RWPE1 (cell line): ENCODE measurements around the gene PATZ1.

Experiments
- CTCF ChIA-PET: fragments of 350-600 bp; sonication (Branson Sonifier 250); formaldehyde crosslinking; extraction: SDS; loops from one replicate; lab custom pipeline; 2021; lab: Yijun Ruan, JAX
- POLR2A ChIA-PET: fragments of 400-600 bp; formaldehyde crosslinking; extraction: SDS; loops from one replicate; lab custom pipeline; 2020; ENCODE audit warnings: antibody characterized with exemption; ENCODE audit not compliant: low non-redundant PET; lab: Yijun Ruan, JAX
- DNase-seq: peaks from one replicate; pipeline ENCODE4 v3.0.0; 2012; ENCODE audit warnings: low spot score
- H3K27ac ChIP-seq: fragments of 450-650 bp; 2 replicates; pipeline ENCODE4 v1.5.1; 2017
- CTCF ChIP-seq: fragments of 450-650 bp; conservative IDR thresholded peaks from 2 replicates; pipeline ENCODE4 v1.5.1; 2017; ENCODE audit warnings: low read depth, mild to moderate bottlenecking

PATZ1 gene

GRCh38 chr22:31367426-31367825 lies 21.3 kb upstream of the PATZ1 start:
- no peak for DNase-seq
- ChIA-PET CTCF (no interaction called here), POLR2A (no interaction called here)
- no peak overlapping the region for H3K27ac ChIP-seq
- TF ChIP-seq CTCF: no peak

DNA sequence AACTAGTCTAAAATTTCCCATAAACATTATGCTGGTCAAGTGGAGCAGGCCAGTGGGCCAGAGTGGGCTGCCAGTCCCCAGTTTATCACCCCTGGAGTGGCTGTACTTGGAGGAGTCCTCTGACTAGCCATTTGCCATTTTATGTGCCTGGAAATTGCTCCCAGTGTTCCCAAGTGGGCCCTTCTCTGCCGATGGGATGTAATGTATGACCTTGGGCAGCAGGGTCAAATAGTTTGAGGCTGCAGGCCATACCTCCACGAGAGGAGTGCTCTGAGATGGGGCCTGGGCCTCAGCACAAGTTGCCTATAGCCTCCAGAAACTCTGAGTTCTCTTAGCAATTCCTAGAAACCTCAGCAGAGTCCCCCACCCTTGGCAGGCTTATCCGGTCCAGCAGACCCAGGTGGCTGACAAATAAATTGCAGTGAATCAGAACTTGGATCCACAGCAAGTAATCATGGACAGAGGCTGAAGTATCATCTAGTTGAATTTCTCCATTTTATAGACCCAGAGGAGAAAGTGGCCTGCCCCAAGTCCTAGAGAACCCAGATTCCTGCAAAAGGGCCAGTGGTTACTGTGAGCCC lies 17.8 kb upstream of the PATZ1 start:
- ChIA-PET CTCF (no interaction called here), POLR2A (no interaction called here)
- DNase-seq: no peak
- no peak overlapping the region for H3K27ac ChIP-seq
- no peak for TF ChIP-seq CTCF

GRCh38 chr22:31361743-31362142 lies 15.6 kb upstream of the PATZ1 start:
- H3K27ac ChIP-seq: no peak overlapping the region
- ChIA-PET CTCF (no interaction called here), POLR2A (no interaction called here)
- DNase-seq: no peak
- TF ChIP-seq CTCF: no peak

DNA sequence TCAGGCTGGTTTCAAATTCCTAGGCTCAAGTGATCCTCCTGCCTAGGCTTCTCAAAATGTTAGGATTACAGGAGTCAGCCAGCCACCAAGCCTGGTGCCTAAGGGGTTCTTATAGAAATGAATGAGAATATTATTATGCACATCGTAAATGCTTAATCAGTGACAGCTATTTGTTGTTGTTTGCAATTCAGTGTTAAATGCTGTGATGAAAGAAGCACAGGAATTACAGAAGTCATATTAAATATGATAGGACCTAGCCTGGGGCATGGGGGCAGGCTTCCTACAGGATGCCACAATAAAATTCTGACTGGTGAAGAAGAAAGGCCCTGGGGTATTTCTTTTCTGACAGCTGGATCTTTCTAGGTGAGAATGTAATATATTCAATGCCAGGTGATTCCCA lies 13.9 kb upstream of the PATZ1 start:
- no peak overlapping the region for H3K27ac ChIP-seq
- CTCF ChIA-PET: interaction anchor here (0.6 kb wide), 1 partner anchor 46 kb away, joined by 7 read pairs; no protein-coding TSS in a partner anchor
- no peak for TF ChIP-seq CTCF
- POLR2A ChIA-PET: no interaction called here
- DNase-seq: no peak

- ChIA-PET POLR2A (no interaction called here), CTCF (interaction anchor here (0.5 to 0.7 kb wide), 4 partner anchors 9 to 1422 kb away, joined by 3 to 5 read pairs (median 4); no protein-coding TSS in a partner anchor)
- no peak for TF ChIP-seq CTCF
- DNase-seq: no peak
- no peak overlapping the region for H3K27ac ChIP-seq
These were observed 8.4 kb upstream of the PATZ1 start for GRCh38 chr22:31354515-31354914.

GRCh38 chr22:31350410-31350863 lies 4.3 kb upstream of the PATZ1 start:
- CTCF ChIA-PET: interaction anchor here (0.7 kb wide), 1 partner anchor 875 kb away, joined by 3 read pairs; no protein-coding TSS in a partner anchor
- H3K27ac ChIP-seq: no peak overlapping the region
- POLR2A ChIA-PET: no interaction called here
- DNase-seq: no peak
- TF ChIP-seq CTCF: no peak
